Kidney capillary endothelial cell (primary cell): ENCODE results near the gene CRB2.
"Not testable (repeated sequence)": the region's sequence is repeated elsewhere in the genome, so short reads cannot be mapped to it uniquely, and the experiment has no call there.

Experiments
- DNase-seq: peaks from one replicate; pipeline ENCODE4 v3.0.0-alpha.2; 2018; ENCODE audit warnings: low spot score

The CRB2 gene

DNA sequence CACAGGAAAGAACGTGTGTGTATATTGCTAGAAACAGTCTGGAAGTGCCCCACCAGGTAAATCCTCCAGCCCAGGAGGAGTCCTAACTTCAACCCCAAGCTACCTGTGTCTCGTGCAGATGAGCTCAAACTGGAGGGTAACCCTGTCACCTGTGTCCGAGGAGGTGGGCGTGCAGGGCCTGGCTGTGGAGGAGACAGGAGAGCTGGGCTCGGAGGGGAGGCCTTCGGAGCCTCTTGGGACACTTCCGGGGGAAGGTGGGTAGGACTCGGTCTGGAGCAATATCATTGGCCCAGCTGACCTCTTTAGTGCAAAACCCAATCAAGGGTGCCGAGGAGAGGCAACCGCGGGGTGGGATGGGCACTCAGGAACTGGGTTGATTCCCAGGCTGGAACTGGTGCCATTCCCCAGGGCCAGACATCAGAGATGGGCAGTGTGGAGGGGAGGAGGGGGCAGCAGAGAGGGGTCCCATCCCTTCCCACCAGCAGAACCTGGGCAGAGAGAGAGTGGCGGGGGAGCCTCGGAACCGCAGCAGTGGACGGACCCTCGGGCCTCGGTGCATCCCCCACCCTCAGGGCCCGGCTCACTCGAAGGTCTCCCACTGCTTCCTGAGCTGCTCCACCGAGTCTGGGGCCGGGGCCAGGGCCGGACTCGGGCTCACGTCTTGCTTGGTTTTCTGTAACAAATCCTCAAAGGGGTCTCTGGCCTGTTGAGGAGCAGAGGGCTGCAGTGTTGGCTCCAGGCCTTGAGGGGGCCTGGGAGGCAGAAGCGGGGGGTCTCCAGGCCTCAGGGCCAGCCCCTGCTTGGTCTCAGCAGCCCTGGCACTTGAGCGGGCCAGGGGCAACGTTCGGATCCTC is 25.1 kb downstream of the CRB2 start:
- no peak for DNase-seq

GRCh38 chr9:123382653-123383511 is 26.9 kb downstream of the CRB2 start:
- DNase-seq = no peak

DNA sequence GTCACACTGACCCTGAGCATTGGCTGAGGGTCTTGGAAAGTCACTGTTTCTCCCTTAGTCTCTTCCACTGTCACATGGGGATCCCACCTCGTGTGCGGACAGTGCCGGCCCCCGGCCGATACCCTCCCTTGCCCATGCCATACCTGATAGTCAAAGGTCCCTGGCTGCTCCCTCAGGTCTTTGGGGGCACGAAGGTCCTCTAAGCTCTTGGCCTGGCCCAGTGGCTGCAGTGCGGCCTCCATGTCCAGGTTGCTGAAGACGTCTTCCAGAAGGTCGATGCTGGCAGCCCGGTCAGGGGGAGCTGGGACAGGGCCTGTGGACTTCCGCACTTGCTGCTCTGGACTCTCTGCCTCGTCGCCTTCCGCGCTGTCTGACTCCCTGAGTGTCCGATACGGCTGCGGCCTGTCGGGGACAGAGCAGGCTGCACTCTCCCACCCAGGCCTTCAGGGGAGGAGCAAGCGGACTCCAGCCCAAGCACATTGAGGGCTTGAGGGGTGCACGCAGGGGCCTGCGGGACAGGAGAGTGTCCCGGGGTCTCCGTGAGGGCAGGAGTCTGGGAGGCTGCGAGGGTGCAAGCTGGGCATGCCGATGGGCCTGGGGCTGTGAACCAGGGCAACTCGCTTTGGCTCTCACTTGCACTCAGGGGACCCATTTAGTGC is 27.6 kb downstream of the CRB2 start:
- DNase-seq = no peak

DNA sequence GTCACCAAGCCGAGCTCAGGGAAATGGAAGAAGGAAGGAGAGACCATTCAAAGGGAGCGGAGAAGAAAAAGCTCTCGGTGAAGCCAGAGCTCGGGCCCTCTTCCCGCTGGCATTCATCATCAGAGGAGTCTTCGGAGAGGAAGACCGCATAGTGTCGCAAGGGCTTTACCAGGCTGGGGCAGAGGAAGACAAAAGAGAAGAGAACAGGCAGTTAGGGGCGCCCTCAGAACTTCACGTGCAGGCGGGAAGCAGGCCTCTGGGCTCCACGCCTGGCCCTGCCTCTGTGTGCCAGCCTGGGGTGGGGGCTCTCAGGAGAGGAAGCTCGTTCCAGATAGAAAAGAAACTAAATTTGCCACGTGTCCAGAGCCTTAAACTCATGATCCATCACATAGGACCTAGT is 31.7 kb downstream of the CRB2 start:
- DNase-seq = no peak

GRCh38 chr9:123389070-123389469 is 33.1 kb downstream of the CRB2 start:
- DNase-seq = no peak

GRCh38 chr9:123389698-123390097 is 33.7 kb downstream of the CRB2 start:
- DNase-seq = no peak

- no peak for DNase-seq
Observed at GRCh38 chr9:123390337-123391135, 34.5 kb downstream of the CRB2 start.

GRCh38 chr9:123391233-123391632 is 35.2 kb downstream of the CRB2 start:
- DNase-seq = no peak

DNA sequence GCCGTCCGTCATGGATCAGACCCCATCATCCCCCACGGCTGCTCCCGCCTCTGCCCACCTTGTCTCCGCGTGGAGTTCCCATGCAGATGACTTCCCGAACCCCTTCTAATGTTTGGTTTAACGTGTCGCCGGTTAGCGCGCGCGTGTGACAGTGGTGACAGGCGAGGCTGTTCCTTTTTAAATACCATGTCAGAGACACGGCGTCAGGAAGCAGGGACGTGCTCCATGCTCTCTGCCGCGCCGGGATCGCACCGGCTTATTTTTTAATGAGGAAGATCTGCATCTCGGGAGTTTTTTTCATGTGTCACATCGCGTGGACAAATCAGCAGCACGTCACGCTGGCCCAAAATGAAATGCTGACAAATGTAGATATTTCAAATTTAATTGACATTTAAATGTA is 35.9 kb downstream of the CRB2 start:
- DNase-seq = no peak

DNA sequence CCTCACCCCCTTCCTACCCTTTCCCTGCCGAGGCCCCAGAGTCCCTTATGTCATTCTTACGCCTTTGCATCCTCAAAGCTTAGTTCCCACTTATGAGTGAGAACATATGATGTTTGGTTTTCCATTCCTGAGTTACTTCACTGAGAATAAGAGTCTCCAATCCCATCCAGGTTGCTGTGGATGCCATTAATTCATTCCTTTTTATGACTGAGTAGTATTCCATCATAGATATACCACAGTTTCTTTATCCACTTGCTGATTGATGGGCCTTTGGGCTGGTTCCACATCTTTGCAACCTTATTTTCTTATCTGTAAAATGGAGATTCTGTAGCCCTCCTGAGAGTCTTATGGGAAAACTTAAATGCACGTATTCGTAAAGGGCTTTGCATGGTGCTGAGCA is 36.8 kb downstream of the CRB2 start:
- DNase-seq = no peak

DNA sequence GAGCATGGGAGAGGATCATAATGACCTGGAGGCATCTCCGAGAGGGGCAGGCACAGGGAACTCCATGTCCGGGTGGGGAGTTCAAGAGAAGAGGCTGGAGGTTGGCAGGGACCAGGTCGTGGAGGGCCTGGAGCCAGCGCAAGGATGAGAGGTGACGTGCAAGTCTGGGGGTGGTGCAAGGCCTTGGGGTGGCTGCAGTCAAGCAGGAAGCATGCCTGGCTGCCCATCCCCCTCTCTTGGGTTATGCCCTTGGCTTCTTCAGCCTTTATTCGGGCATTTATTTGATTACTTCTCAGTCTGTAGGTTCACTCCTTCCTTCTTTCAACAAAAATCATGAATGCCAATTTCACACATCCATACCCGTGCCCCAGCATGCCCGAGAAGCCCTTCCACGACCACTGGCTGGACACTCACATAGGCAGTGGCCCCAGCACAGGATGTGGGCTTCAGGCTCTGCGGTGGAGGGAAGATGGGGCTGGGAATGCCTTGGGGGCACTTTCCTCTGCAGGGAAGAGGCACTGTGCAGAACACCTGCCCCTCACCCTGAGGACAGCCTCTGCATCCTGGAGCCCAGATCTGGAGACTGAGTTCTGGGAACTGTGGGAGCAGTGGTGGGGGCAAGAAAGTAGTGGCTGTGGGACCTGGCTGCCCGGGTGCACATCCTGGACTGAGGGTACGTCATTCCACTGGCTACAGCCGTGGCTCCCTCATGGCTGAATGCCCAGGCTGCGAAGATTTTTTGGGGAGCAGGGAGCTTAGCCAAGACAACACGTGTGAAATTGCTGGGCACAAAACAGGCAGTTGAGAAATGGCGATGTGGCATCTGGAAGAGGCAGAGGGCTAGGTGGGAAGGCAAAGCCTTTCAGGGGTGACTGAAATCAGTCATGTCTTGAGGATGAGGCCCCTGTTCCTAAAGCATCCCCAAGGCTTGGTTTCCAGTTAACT is 38.6 kb downstream of the CRB2 start:
- DNase-seq = no peak

- no peak for DNase-seq
Observed at GRCh38 chr9:123395276-123395688, 39.3 kb downstream of the CRB2 start.

DNA sequence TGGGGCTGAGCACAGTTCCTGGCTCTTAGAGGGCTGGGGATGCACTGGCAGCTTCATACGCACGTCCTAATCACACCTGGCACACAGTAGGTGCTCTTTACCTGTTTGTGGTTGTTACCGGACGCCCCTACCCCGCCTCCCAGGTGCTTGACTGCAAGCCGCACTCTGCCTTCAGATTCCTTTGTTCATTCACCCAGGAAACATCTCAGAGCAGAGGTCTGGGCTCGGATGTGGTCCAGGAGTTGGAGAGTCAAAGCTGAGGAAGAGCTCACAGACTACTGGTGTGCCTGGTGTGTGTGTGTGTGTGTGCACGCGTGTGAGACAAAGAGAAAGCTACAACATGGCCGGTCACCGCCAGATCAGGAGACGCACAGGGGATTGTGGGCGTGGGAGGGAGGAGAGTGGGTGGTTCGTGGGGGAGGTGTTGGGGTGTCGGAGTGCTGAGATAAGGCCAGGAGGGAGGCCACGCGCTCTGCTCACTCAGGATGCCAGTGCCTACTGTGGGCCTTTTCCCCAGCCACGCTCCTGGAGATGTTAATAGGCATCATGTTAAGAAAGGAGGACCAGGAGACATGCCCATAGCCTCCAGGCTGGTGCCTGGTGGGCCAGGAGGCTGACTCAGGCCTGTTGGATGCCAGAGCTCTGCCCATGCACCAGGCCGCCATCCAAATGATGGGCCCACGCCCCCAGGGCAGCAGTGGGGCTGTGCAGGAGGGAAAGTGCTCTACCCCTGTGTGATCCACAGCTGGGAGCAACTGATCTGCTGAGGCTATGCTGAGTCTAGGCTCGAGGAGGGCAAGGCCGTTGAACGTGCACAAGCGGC is 39.9 kb downstream of the CRB2 start:
- no peak for DNase-seq

DNA sequence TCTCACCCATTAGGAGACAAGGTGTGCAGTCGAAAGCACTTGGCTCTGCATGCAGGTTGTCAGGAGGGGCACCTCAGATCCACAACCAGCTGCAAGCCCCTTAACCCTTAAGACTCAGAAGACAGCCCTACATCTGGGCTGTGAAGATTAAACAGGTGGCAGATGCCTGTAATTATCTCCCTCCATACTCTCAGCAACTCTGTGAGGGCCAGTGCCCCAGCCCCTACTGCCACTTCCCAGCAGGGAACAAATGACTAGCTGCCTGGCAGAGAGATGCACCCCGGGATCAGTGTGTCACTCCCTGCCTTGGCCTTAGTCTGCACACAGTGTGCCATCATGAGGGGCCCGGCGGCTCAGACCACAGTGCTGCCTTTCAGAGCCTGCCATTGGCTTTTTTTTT is 42.0 kb downstream of the CRB2 start:
- no peak for DNase-seq

DNA sequence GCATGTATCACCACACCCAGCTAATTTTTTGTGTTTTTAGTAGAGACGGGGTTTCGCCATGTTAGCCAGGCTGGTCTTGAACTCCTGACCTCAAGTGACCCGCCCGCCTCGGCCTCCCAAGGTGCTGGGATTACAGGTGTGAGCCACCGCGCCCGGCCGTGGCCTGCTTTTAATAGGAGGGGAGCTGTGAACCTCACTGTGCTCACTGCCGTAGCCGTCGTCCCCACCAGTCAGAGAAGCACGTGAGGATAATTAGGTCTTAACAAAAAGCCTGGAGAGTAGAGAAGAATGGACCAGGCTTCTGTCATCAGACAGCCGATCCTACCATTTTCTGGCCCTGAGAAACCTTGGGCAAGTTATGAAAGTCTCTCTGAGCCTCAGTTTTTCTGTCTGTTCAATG is 42.9 kb downstream of the CRB2 start:
- not testable (repeated sequence) for DNase-seq

- DNase-seq = no peak
Observed at GRCh38 chr9:123399803-123400378, 43.9 kb downstream of the CRB2 start.

DNA sequence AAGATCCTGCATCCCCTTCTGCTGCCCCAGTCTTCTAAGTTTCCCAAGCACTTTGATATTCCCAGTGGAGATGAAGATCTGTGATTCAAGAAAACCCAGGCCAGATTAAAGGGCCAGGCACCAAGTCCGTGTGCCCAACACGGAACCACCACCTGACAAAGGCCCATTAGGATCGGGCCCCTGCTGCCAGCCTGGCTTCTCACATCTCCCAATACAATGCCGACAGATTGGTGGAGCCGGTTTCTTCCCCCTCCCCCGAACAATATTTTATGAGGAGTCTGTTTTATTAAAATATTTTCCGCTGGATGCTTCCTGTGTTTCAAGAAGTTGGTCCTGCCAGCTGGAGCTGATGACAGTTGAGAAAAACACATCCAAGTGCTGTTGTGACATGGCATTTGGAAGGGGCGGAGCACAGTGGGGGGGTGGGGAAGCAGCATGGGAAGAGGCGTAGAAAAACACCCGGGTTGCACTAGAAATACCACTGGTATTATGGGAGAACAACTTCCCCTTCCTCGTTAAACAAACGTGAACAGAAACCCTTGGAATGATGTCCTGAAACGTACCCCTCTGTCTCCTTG is 45.0 kb downstream of the CRB2 start:
- no peak for DNase-seq

DNA sequence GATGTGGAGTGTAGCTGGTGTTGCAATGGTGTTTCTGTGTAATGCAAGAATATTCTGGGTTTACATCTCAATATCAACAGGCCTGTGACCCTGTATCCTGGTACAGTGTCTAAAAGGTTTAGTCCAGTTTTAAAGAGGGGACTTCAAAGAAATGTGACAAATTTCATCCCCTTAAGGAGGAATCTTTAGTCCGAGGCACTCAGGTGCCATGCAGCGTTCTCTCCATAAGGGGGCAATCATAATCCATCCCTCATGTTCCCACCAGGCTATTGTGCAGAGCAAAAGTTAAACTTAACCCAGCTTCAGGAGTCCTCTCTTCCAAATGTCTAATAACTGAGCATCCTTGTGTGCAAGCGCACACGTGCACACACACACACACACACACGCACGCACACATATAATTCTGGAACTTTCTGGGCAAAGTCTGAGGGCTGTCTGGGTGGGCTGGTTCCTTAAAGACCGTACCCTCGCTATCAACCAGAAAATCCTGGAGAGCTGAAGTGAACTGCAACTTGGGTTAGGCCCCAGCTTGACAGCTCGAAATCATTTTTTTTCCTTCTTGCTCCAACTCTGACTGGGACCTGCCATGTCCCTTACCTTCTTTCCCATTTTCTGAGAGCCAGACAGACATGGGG is 46.0 kb downstream of the CRB2 start:
- DNase-seq = peak; percentile 48
